NCI-H146 (cell line): ENCODE data around the gene STARD10.

Experiments used
- DNase-seq: peaks from one replicate; lab custom pipeline; 2025; lab: John Stamatoyannopoulos, UW

STARD10 gene

GRCh38 chr11:72724851-72725723, 68.8 kb downstream of the STARD10 start:
- DNase-seq, result peak; percentile 71

- no peak for DNase-seq
Measured at GRCh38 chr11:72724021-72724551, 69.8 kb downstream of the STARD10 start.

- DNase-seq, result no peak
Measured at GRCh38 chr11:72723508-72723907, 70.3 kb downstream of the STARD10 start.

- peak; percentile 22 for DNase-seq
Measured at GRCh38 chr11:72722050-72722748, 71.6 kb downstream of the STARD10 start.

GRCh38 chr11:72721689-72722049, 72.2 kb downstream of the STARD10 start:
- no peak for DNase-seq

GRCh38 chr11:72721276-72721675, 72.6 kb downstream of the STARD10 start:
- no peak for DNase-seq

GRCh38 chr11:72720784-72721183, 73.1 kb downstream of the STARD10 start:
- no peak for DNase-seq

- no peak for DNase-seq
Measured at GRCh38 chr11:72720047-72720446, 73.8 kb downstream of the STARD10 start.

- DNase-seq, result no peak
Measured at GRCh38 chr11:72719551-72719950, 74.3 kb downstream of the STARD10 start.

GRCh38 chr11:72719144-72719543, 74.7 kb downstream of the STARD10 start:
- DNase-seq, result no peak

- DNase-seq, result no peak
Measured at GRCh38 chr11:72718101-72718501, 75.7 kb downstream of the STARD10 start.

GRCh38 chr11:72716788-72717435, 76.9 kb downstream of the STARD10 start:
- no peak for DNase-seq

- no peak for DNase-seq
Measured at GRCh38 chr11:72716290-72716689, 77.6 kb downstream of the STARD10 start.

GRCh38 chr11:72712841-72713240, 81.0 kb downstream of the STARD10 start:
- DNase-seq, result no peak

- no peak for DNase-seq
Measured at GRCh38 chr11:72712168-72712751, 81.6 kb downstream of the STARD10 start.

- no peak for DNase-seq
Measured at GRCh38 chr11:72711141-72711540, 82.7 kb downstream of the STARD10 start.

- DNase-seq, result no peak
Measured at GRCh38 chr11:72710278-72710677, 83.6 kb downstream of the STARD10 start.

- DNase-seq, result no peak
Measured at GRCh38 chr11:72709478-72710238, 84.2 kb downstream of the STARD10 start.

GRCh38 chr11:72707032-72707431, 86.8 kb downstream of the STARD10 start:
- DNase-seq, result no peak

- DNase-seq, result no peak
Measured at GRCh38 chr11:72706579-72706978, 87.3 kb downstream of the STARD10 start.
